Duodenal mucosa (tissue), 2 donors: ENCODE measurements around the gene MYO9B.

Experiments used
- H3K27ac ChIP-seq: one replicate; pipeline ENCODE4 v1.7.0; 2013; ENCODE audit warnings: low read depth, low read length
- H3K27me3 ChIP-seq, 2 donors: one replicate each; pipeline ENCODE4 v1.7.0; 2013; ENCODE audit warnings: low read length in 2 of 2, control low read depth in 1 of 2; ENCODE audit not compliant: insufficient read depth in 2 of 2, control insufficient read depth in 1 of 2
- H3K36me3 ChIP-seq, 2 donors: one replicate each; pipeline ENCODE4 v1.7.0; 2013; ENCODE audit warnings: low read length in 2 of 2, control low read depth in 1 of 2; ENCODE audit not compliant: insufficient read depth in 2 of 2, control insufficient read depth in 1 of 2
- H3K4me1 ChIP-seq, 2 donors: one replicate each; pipeline ENCODE4 v1.7.0; 2013; ENCODE audit warnings: low read length in 2 of 2, control low read depth in 1 of 2; ENCODE audit not compliant: insufficient read depth in 2 of 2, control insufficient read depth in 1 of 2
- H3K4me3 ChIP-seq, 2 donors: one replicate each; pipeline ENCODE4 v1.7.0; 2013; ENCODE audit warnings: low read length in 2 of 2, low read depth in 1 of 2
- H3K9ac ChIP-seq, 2 donors: one replicate each; pipeline ENCODE4 v1.7.0; 2013; ENCODE audit warnings: low read length in 2 of 2, low read depth in 1 of 2
- H3K9me3 ChIP-seq, 2 donors: one replicate each; pipeline ENCODE4 v1.7.0; 2013; ENCODE audit warnings: low read length in 2 of 2, control low read depth in 1 of 2; ENCODE audit not compliant: control insufficient read depth in 1 of 2

The MYO9B gene

DNA sequence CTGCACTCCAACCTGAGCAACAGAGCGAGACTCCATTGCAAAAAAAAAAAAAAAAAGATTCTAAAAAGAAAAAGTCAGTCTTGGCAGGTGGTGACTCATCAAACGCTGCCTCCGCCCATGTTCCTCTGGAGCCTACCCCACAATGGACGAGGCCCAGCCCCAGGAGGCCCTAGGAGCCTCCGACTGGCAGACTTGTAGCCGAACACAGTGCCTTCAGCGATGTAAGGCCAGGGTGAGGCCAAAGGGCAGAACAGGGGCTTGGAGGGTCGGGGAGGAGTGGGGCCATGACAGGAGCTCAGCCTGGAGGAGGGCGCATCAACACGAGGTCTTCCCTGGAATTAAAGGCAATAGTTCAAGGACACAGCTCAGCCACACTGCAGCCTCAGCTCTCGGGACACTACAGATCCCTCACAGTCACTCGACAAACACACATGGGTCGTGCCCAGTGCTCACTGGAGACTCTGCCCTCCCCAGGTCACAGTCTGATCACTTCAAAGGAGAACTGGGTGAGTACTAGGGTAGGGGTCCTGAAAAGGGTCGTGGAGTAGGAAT, 144.7 kb downstream of the MYO9B start:
- Histone ChIP-seq H3K27me3 (no peaks in the 10 kb centered on the region), H3K4me1 (peaks cover 6 to 13% of the 10 kb centered on the region in 2 donors), H3K36me3 (peaks cover 4 to 23% of the 10 kb centered on the region in 2 donors), H3K4me3 (no peak overlapping the region), H3K9me3 (no peaks in the 10 kb centered on the region), H3K9ac (no peak overlapping the region), H3K27ac (no peak overlapping the region)

DNA sequence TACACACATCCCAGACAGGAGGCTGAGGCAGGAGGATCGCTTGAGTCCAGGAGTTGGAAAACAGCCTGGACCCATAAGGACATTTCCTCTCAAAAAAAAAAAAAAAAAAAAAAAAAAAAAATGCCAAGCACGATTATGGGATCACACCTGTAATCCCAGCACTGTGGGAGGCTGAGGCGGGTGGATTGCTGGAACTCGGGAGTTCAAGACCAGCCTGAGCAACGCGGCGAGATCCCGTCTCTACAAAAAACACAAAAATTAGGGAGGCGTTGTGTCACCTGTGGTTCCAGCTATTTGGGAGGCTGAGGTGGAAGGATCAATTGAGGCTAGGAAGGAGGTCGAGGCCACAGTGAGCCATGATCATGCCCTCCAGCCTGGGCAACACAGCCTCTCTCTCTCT, 149.5 kb downstream of the MYO9B start:
- H3K4me1 ChIP-seq, result peaks cover 0 to 5% of the 10 kb centered on the region in 2 donors
- H3K9ac ChIP-seq, result no peak overlapping the region
- no peak overlapping the region for H3K27ac ChIP-seq
- H3K36me3 ChIP-seq, result peaks cover 0 to 13% of the 10 kb centered on the region in 2 donors
- no peak overlapping the region for H3K4me3 ChIP-seq
- no peaks in the 10 kb centered on the region for H3K9me3 ChIP-seq
- no peaks in the 10 kb centered on the region for H3K27me3 ChIP-seq

DNA sequence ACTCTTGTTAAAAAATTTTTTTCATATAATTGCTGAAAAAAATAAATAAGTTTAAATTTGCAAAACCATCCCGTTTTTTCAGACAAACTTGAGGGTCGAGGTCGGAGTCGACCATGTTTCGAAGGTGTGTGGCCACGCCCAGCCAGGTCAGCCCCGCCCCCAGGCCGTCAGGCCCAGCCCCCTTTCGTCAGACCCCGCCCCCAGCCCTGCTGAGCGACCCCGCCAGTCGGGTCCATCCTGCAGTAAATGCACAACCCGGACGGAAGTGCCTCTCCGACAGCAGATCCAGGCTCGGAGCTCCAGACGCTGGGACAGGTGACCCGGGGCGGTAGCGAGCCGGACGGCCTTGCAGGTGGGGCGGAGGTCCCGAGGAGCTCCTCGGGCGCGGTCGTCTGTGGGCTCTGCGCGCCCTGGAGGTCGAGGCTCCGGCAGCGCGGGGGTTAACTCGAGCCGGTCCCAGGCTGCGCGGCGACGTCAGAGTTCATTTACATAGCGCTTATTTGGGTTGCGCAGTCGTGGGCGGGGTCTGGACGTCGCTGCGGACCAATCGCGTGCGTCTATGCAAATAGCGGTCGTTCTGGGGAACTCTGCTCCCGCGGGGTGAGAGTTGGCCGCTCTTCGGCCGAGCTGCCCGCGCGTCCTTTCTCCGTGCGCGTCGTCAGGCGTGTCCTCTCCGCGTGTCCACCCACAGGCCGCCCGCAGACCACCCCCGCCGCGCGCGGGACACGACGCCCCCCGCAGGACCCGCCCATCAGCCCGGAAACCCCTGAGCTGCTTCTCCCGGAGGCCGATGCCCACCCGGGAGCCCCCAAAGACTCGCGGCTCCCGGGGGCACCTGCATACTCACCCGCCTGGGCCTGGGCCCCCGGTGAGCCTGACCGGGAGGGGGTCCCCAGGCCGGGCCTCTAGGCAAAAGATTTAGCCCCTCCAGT, 150.7 kb downstream of the MYO9B start, which contains the start of gene OCEL1:
Gene OCEL1, plus strand, starts transcription at position 225 of the 932 bp plus-strand sequence. Its CDS starts 22 bp downstream, at position 247.
- peak within 1 kb of the TSS; percentile 51 to 63 for H3K9ac ChIP-seq
- H3K4me1 ChIP-seq, result no peaks in the 10 kb centered on the region
- no peaks in the 10 kb centered on the region for H3K27me3 ChIP-seq
- peak within 1 kb of the TSS; percentile 91 for H3K27ac ChIP-seq
- peak within 1 kb of the TSS; percentile 72 to 79 for H3K4me3 ChIP-seq
- H3K9me3 ChIP-seq, result no peaks in the 10 kb centered on the region
- H3K36me3 ChIP-seq, result peaks cover 0 to 22% of the 10 kb centered on the region in 2 donors

DNA sequence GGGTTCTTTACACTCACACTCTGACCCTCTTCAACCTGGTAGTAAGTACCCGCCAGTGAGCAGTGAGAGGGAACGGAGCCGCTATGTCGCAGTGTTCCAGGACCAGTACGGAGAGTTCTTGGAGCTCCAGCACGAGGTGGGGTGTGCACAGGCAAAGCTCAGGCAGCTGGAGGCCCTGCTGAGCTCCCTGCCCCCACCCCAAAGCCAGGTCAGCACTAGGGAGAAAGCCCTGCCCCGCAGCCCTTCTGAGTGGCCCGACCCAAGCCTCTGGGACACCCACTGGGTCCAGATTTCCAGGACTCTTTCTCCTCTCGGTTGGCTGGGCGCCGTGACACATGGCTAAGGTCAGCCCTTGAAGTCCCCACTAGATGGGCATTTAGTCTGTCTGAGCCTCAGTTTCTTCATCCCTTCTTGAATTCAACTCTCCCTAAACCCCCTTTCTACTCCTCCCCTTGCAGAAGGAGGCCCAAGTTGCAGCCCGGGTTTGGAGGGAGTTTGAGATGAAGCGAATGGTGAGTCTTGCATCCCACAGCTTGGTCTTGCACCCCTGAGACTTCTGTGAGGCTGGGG, 152.3 kb downstream of the MYO9B start:
- Histone ChIP-seq H3K9me3 (no peaks in the 10 kb centered on the region), H3K27me3 (no peaks in the 10 kb centered on the region), H3K9ac (no peak overlapping the region), H3K27ac (no peak overlapping the region), H3K4me3 (no peak overlapping the region), H3K4me1 (no peaks in the 10 kb centered on the region), H3K36me3 (peaks cover 3 to 37% of the 10 kb centered on the region in 2 donors)

DNA sequence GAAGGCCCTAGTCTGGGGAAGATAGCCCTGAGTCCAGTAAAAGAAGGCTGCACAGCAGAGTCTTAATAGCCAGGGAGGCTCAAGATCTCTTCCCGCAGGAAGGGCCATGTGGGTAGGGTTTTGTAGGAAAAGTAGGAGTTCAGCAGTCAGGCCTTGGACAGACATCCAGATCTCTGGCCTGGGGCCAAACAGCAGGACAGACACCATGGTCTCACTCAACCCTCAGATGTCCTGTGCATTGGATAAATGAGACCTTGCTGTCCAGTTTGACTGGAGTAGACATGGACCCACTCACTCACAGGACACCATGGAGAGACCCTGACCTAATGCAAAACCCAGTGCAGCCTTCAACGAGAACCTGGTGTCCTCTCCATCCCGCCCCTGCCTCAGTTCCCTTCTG, 154.3 kb downstream of the MYO9B start:
- H3K4me3 ChIP-seq, result no peak overlapping the region
- no peak overlapping the region for H3K9ac ChIP-seq
- no peaks in the 10 kb centered on the region for H3K27me3 ChIP-seq
- H3K36me3 ChIP-seq, result peaks cover 3 to 38% of the 10 kb centered on the region in 2 donors
- peaks cover 1 to 4% of the 10 kb centered on the region in 2 donors for H3K4me1 ChIP-seq
- no peak overlapping the region for H3K27ac ChIP-seq
- H3K9me3 ChIP-seq, result no peaks in the 10 kb centered on the region

DNA sequence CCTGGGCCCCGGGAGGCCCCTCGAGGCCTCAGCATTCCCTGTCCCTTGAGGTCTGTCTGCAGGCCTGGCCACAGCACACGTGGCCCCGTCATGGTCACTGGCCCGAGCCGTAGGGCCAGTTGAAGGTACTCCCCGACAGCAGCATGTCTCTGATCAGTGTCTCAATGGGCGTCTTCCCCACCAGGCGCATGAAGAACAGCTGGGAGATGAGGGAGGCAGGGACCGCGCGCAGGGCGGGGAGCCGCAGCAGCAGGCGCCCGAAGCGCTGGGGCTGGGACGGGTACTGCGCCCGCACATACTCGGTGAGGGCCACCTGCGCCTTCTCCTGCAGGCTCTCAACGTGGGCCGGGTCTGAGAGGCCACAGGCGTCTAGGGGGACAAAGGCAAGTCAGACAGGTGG, 156.7 kb downstream of the MYO9B start:
- Histone ChIP-seq H3K27ac (no peak overlapping the region), H3K36me3 (peaks cover 3 to 38% of the 10 kb centered on the region in 2 donors), H3K9ac (no peak overlapping the region), H3K27me3 (no peaks in the 10 kb centered on the region), H3K4me1 (peaks cover 15 to 20% of the 10 kb centered on the region in 2 donors), H3K9me3 (no peaks in the 10 kb centered on the region), H3K4me3 (no peak overlapping the region)

DNA sequence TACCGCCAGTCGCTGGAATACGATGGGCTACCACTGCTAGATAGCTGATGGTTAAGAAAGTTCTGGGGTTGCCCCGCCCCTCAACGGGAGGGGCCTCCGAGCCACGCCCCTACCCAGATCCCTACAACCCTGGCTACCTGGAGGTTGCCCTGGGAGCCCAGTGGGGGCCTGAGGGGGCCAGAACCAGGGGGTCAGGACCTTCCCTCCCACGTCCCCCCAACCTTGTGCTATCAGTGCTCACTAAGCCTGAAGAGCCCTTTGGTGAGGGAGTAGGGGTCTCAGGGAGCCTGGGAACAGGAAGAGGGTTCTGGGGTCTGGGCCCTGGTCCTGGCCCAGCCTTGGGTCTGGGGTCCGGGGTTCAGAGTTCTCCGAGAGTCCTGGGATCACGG, 159.3 kb downstream of the MYO9B start:
- Histone ChIP-seq H3K9me3 (no peaks in the 10 kb centered on the region), H3K27ac (no peak overlapping the region), H3K4me1 (peaks cover 24 to 25% of the 10 kb centered on the region in 2 donors), H3K9ac (peak overlapping the region; percentile 20 to 57), H3K27me3 (no peaks in the 10 kb centered on the region), H3K36me3 (peaks cover 10 to 40% of the 10 kb centered on the region in 2 donors), H3K4me3 (peak overlapping the region; percentile 58 to 68)

DNA sequence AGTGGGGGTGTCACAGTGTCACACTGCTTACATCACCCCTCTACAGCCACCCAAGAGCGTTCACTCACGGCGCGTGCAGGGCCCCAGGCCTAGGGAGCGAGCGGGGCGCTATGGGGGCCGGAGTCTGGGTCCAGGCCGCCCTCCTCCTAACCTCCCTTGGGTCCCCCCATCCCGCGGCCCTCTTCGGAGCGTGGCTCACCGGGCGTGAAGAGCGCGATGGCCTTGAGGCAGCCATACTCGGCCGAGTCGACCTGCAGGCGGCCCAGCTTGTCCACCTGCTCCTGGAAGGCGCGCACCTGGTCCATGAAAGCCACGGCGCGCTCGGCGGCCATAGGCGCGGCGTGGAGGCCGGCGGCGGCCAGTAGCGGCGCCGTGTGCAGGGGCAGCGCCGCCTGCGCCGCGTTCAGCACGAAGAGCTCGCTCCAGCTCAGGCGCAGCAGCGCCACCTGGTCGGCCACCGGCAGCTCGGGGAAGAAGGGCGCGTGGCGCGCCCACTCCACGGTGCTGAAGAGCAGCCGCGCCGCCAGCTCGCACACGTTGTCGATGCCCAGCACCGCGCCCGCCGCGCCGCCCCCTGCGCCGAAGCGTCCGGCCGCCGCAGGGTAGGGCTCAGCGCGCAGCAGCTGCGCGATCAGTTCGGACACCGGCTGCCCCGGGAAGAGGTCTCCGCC, 159.9 kb downstream of the MYO9B start:
- H3K36me3 ChIP-seq, result peaks cover 10 to 37% of the 10 kb centered on the region in 2 donors
- H3K27me3 ChIP-seq, result no peaks in the 10 kb centered on the region
- H3K9ac ChIP-seq, result peak overlapping the region; percentile 20 to 57
- H3K4me3 ChIP-seq, result peak overlapping the region; percentile 58 to 68
- H3K9me3 ChIP-seq, result no peaks in the 10 kb centered on the region
- peaks cover 29 to 30% of the 10 kb centered on the region in 2 donors for H3K4me1 ChIP-seq
- peak overlapping the region; percentile 42 for H3K27ac ChIP-seq

DNA sequence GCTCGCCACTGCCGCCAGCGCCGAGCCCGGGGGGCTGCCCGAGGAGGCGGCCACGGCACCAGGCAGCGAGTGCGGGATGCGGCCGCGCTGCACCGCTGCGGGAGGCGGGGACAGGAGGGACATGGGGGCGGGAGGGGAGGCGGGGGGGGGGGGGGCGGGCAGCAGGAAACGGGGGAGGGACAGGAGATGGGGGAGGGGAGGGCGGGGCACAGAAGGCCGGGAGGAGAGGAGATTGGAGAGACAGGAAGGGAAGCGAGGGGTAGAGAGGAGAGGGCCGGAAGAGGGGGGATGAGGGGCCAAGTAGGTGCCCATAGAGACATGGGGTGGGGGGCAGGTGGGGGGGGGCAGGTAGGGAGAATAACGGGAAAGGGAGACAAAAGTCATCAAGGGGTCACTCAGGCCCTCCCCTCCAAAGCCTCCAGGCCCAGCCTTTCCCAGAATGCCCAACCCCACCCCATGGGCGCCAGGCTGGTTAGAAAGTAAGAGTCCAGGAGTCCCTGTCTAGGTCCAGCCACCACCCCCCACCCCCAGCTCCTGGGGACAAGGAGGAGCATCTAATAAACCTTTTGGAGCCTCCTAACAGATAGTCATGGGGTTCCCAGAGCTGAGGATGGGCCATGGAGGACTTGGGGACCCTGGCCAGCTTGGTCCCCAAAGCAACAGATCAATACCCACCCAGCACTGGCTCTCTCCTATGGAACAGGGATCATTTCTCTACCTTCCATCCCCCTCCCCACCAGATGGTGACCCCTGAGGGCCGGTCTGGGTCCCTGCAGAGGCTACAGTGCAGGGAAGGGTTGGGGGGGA, 160.6 kb downstream of the MYO9B start:
- Histone ChIP-seq H3K27ac (peak overlapping the region; percentile 42), H3K9ac (peak overlapping the region in 1 of 2 donors; percentile 20), H3K27me3 (no peaks in the 10 kb centered on the region), H3K4me1 (peaks cover 36 to 37% of the 10 kb centered on the region in 2 donors), H3K36me3 (peaks cover 10 to 34% of the 10 kb centered on the region in 2 donors), H3K4me3 (peak overlapping the region; percentile 58 to 68), H3K9me3 (no peaks in the 10 kb centered on the region)
